Esophagus muscularis mucosa (tissue), 3 donors: ENCODE results near the gene SCGB3A1.

ENCODE experiments used
- CTCF ChIP-seq, 3 experiments: fragments of 200-600 bp in 2 of 3; fragments of 450-650 bp in 1 of 3; sonication (generic) in 2 of 3; IDR thresholded peaks; one replicate each; pipeline ENCODE4 v1.5.1; 2017 to 2019; ENCODE audit warnings: antibody characterized with exemption in 3 of 3, mild to moderate bottlenecking in 2 of 3, moderate library complexity in 1 of 3
- POLR2AphosphoS5 ChIP-seq, 2 donors: sonication (generic); formaldehyde crosslinking; IDR thresholded peaks; one replicate each; pipeline ENCODE4 v1.6.1; 2017; ENCODE audit warnings: antibody characterized with exemption in 2 of 2

- TF ChIP-seq POLR2AphosphoS5 (IDR thresholded peaks at IDR 0.05) (no peak), CTCF (IDR thresholded peaks at IDR 0.05) (no peak)
These were observed 27.3 kb downstream of the SCGB3A1 start for GRCh38 chr5:180563994-180564393.
